ENCODE results near the gene TAL2.

DNA sequence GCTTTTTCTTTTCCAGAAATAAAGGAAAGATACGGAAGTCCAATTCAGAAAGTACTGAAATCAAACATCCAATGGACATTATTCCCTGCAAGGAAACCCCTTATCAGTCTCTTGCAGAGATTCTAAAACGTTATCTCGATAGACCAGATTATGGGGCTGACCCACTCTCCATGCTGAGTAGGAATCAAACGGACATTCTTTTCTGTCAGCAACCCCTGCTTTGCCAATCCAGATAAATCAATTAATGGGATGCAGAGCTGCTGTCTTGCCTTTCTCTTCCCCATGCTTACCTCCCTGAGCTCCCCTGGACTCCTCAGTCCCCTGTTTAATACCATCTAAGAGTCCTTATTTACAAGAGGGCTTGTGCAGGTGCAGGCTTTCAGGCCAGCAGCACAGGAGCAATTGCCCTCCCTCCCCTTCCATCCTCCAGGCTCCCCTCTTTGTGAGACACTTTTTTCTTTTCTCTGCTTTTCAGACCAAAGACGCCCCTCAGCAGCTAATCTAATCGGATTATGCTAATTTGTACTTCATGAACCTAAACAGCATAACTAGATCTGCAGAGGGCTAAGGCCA lies 14.2 kb downstream of the TAL2 start:
- TF ChIP-seq, protein P1, sequence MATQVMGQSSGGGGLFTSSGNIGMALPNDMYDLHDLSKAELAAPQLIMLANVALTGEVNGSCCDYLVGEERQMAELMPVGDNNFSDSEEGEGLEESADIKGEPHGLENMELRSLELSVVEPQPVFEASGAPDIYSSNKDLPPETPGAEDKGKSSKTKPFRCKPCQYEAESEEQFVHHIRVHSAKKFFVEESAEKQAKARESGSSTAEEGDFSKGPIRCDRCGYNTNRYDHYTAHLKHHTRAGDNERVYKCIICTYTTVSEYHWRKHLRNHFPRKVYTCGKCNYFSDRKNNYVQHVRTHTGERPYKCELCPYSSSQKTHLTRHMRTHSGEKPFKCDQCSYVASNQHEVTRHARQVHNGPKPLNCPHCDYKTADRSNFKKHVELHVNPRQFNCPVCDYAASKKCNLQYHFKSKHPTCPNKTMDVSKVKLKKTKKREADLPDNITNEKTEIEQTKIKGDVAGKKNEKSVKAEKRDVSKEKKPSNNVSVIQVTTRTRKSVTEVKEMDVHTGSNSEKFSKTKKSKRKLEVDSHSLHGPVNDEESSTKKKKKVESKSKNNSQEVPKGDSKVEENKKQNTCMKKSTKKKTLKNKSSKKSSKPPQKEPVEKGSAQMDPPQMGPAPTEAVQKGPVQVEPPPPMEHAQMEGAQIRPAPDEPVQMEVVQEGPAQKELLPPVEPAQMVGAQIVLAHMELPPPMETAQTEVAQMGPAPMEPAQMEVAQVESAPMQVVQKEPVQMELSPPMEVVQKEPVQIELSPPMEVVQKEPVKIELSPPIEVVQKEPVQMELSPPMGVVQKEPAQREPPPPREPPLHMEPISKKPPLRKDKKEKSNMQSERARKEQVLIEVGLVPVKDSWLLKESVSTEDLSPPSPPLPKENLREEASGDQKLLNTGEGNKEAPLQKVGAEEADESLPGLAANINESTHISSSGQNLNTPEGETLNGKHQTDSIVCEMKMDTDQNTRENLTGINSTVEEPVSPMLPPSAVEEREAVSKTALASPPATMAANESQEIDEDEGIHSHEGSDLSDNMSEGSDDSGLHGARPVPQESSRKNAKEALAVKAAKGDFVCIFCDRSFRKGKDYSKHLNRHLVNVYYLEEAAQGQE (IDR thresholded peaks at IDR 0.05; ENCODE audit: insufficient read depth in 1 of 2, low read depth in 2 of 2, low read length in 2 of 2) = no peak
- TF ChIP-seq POLR2AphosphoS5 (IDR thresholded peaks at IDR 0.05; ENCODE audit: low read depth, low read length) (no peak), SIN3A (IDR thresholded peaks at IDR 0.05; ENCODE audit: borderline replicate concordance, insufficient read depth, low read length) (no peak), FOXP2 (optimal IDR thresholded peaks at IDR 0.05; ENCODE audit: borderline replicate concordance, extremely low read depth, extremely low read length, insufficient read depth) (no peak)

Measured in PFSK-1 (cell line).